ENCODE results near the gene PPP2R5E. TPM values are rescaled to one million over a fixed set of nuclear protein-coding genes. Genes with fewer than 3 reads are reported as not detected.

Gene PPP2R5E
- polyA plus RNA-seq, 3 donors = 8.9 to 26.3 (median 15.1) TPM

DNA sequence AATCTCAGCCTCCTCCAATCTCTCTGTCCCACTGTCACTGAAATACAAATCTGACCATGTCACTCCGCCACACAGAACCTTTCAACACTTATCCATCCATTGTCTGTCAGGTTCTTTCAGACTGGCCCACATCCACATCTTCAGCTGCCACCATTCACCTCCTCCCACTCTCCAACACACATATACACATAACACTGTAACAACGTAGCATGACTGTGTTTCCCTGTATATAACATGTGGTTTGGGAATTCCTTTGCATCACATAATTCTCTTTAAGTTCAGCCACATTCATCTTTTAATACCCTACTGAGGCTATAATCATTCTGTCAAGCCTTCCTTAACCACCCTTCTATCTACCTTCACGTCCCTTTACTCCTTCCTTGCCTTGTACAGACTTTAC lies 99.2 kb downstream of the PPP2R5E start:
- peaks cover 0 to 3% (median 0%) of the 10 kb centered on the region in 3 donors for H3K27me3 Mint-ChIP-seq (ENCODE audit: low read depth in 3 of 3)
- Histone ChIP-seq H4K20me1 (ENCODE audit: insufficient read depth, low read length) (peaks cover 49% of the 10 kb centered on the region), H3K79me2 (ENCODE audit: insufficient read depth, low read length) (peaks cover 8% of the 10 kb centered on the region), H3K27me3 (ENCODE audit: control insufficient read depth in 2 of 2, insufficient read depth in 2 of 2, low read length in 2 of 2) (no peaks in the 10 kb centered on the region), H3K9me3 (replicated peaks in 1 of 2; ENCODE audit: control insufficient read depth in 1 of 2, insufficient read depth in 1 of 2, low read length in 2 of 2) (no peaks in the 10 kb centered on the region), H3K9ac (ENCODE audit: insufficient read depth, low read length, poor library complexity, severe bottlenecking) (no peak overlapping the region), H3K4me3 (replicated peaks in 1 of 3; ENCODE audit: low read depth in 2 of 3, low read length in 3 of 3) (no peak overlapping the region), H3K36me3 (replicated peaks in 1 of 2; ENCODE audit: control insufficient read depth in 1 of 2, insufficient read depth in 2 of 2, low read length in 2 of 2) (peaks cover 0 to 9% of the 10 kb centered on the region in 2 donors), H3K4me1 (ENCODE audit: control insufficient read depth in 1 of 2, insufficient read depth in 2 of 2, low read length in 2 of 2) (no peaks in the 10 kb centered on the region), H3K4me2 (replicated peaks; ENCODE audit: extremely low read depth, low read length, poor library complexity, severe bottlenecking) (no peak overlapping the region), H2AFZ (ENCODE audit: insufficient read depth, low read depth, low read length, poor library complexity, severe bottlenecking) (no peak overlapping the region), H3K27ac (ENCODE audit: low read depth in 1 of 2, low read length in 2 of 2) (no peak overlapping the region)
- H3K4me3 Mint-ChIP-seq = no peak overlapping the region
- intact Hi-C loops (cut with micrococcal nuclease) = no loop called here
- no peak for DNase-seq
- peaks cover 3% of the 10 kb centered on the region for H3K4me1 Mint-ChIP-seq
- WGBS (ENCODE audit: insufficient coverage) = 100% methylated on average over 1 of the region's 3 CpGs
- H3K36me3 Mint-ChIP-seq = peaks cover 8 to 9% of the 10 kb centered on the region in 2 donors
- no peak overlapping the region for H3K27ac Mint-ChIP-seq
- TF ChIP-seq, protein P1, sequence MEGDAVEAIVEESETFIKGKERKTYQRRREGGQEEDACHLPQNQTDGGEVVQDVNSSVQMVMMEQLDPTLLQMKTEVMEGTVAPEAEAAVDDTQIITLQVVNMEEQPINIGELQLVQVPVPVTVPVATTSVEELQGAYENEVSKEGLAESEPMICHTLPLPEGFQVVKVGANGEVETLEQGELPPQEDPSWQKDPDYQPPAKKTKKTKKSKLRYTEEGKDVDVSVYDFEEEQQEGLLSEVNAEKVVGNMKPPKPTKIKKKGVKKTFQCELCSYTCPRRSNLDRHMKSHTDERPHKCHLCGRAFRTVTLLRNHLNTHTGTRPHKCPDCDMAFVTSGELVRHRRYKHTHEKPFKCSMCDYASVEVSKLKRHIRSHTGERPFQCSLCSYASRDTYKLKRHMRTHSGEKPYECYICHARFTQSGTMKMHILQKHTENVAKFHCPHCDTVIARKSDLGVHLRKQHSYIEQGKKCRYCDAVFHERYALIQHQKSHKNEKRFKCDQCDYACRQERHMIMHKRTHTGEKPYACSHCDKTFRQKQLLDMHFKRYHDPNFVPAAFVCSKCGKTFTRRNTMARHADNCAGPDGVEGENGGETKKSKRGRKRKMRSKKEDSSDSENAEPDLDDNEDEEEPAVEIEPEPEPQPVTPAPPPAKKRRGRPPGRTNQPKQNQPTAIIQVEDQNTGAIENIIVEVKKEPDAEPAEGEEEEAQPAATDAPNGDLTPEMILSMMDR (IDR thresholded peaks at IDR 0.05) = no peak
- H3K9me3 Mint-ChIP-seq = no peaks in the 10 kb centered on the region

GRCh38 chr14:63443361-63443760 lies 99.8 kb downstream of the PPP2R5E start:
- peaks cover 9% of the 10 kb centered on the region for H3K4me1 Mint-ChIP-seq
- Histone ChIP-seq H3K27ac (ENCODE audit: low read depth in 1 of 2, low read length in 2 of 2) (no peak overlapping the region), H3K9me3 (replicated peaks in 1 of 2; ENCODE audit: control insufficient read depth in 1 of 2, insufficient read depth in 1 of 2, low read length in 2 of 2) (no peaks in the 10 kb centered on the region), H2AFZ (ENCODE audit: insufficient read depth, low read depth, low read length, poor library complexity, severe bottlenecking) (no peak overlapping the region), H3K79me2 (ENCODE audit: insufficient read depth, low read length) (peaks cover 8% of the 10 kb centered on the region), H3K36me3 (replicated peaks in 1 of 2; ENCODE audit: control insufficient read depth in 1 of 2, insufficient read depth in 2 of 2, low read length in 2 of 2) (peaks cover 0 to 9% of the 10 kb centered on the region in 2 donors), H3K4me2 (replicated peaks; ENCODE audit: extremely low read depth, low read length, poor library complexity, severe bottlenecking) (no peak overlapping the region), H3K4me3 (replicated peaks in 1 of 3; ENCODE audit: low read depth in 2 of 3, low read length in 3 of 3) (no peak overlapping the region), H4K20me1 (ENCODE audit: insufficient read depth, low read length) (peaks cover 46% of the 10 kb centered on the region), H3K4me1 (ENCODE audit: control insufficient read depth in 1 of 2, insufficient read depth in 2 of 2, low read length in 2 of 2) (no peaks in the 10 kb centered on the region), H3K27me3 (ENCODE audit: control insufficient read depth in 2 of 2, insufficient read depth in 2 of 2, low read length in 2 of 2) (no peaks in the 10 kb centered on the region), H3K9ac (ENCODE audit: insufficient read depth, low read length, poor library complexity, severe bottlenecking) (no peak overlapping the region)
- peak overlapping the region in 2 of 7 donors; percentile 3 to 28 for H3K27ac Mint-ChIP-seq
- intact Hi-C loops (cut with micrococcal nuclease) = no loop called here
- H3K27me3 Mint-ChIP-seq (ENCODE audit: low read depth in 3 of 3) = peaks cover 0 to 3% (median 0%) of the 10 kb centered on the region in 3 donors
- WGBS (ENCODE audit: insufficient coverage) = 100% methylated on average over 1 of the region's 3 CpGs
- H3K4me3 Mint-ChIP-seq = peak overlapping the region in 1 of 2 donors; percentile 24
- TF ChIP-seq, protein P1 (IDR thresholded peaks at IDR 0.05) = no peak
- H3K36me3 Mint-ChIP-seq = peaks cover 8 to 9% of the 10 kb centered on the region in 2 donors
- H3K9me3 Mint-ChIP-seq = no peaks in the 10 kb centered on the region
- no peak for DNase-seq
